GM12864 (cell line): ENCODE data around the gene PPFIBP1.

Experiments
- DNase-seq: peaks from one replicate; pipeline ENCODE4 v3.0.0-alpha.2; 2011; ENCODE audit warnings: low read depth
- H3K4me3 ChIP-seq: 2 replicates; pipeline ENCODE4 v1.5.1; 2011; ENCODE audit warnings: mild to moderate bottlenecking, low read depth, low read length, control low read depth
- CTCF ChIP-seq: IDR thresholded peaks from 2 replicates; pipeline ENCODE4 v1.5.1; 2011; ENCODE audit warnings: low read depth, mild to moderate bottlenecking, moderate library complexity, low read length, control low read depth, inconsistent platforms; ENCODE audit errors: missing control alignments

Gene PPFIBP1

GRCh38 chr12:27511031-27511722, 12.8 kb upstream of the PPFIBP1 start:
- no peak overlapping the region for H3K4me3 ChIP-seq
- DNase-seq = no peak
- TF ChIP-seq CTCF = no peak

DNA sequence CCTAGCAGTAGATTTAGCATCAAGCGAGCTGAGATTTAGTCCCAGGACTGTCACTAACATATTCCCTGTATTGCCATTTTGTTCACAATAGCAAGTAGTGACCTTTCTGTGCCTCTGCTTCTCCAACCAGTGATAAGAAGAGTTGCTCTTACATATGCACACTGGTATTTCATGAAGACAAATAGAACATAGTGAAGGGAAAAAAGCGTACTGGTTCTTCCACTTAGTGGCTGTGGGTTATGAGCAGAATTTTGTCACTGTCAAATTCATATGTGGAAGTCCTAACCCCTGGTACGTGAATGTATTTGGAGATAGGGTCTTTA, 12.3 kb upstream of the PPFIBP1 start:
- DNase-seq = no peak
- TF ChIP-seq CTCF = no peak
- H3K4me3 ChIP-seq = no peak overlapping the region

DNA sequence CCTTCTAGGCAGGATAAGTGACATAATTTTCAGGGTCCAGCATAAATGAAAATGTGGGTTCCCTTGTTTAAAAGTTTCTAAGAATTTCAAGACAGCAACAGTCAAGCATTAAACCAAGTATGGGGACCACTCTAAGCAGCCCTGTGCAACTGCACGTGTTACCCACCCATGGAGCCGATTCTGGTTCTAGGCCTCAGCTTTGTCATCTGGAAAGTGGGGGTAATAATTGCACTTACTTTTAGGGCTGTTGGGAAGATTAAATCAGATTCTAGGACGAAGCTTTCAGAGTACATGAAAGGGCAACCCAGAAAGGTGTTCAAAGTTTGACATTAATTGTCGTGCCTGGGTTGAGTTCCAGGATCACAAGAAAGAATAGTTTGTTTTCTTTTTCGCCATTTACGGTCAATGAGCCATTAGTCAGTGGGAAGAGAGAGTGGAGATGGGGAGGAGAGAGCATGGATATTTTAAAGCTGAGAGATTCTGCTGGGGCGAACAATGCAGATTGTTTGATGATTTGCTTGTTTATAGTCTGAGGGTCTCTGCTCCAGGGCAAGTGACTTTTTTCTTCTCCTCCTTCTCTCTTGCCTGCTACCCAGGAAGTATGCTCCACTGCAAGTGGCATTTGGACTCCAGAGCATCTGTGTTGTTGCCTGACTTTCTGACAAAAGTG, 10.7 kb upstream of the PPFIBP1 start:
- TF ChIP-seq CTCF = no peak
- no peak overlapping the region for H3K4me3 ChIP-seq
- DNase-seq = no peak

- no peak for DNase-seq
- no peak for TF ChIP-seq CTCF
- H3K4me3 ChIP-seq = no peak overlapping the region
Measured at GRCh38 chr12:27515671-27516070, 8.3 kb upstream of the PPFIBP1 start.

GRCh38 chr12:27516625-27517024, 7.4 kb upstream of the PPFIBP1 start:
- no peak for TF ChIP-seq CTCF
- no peak for DNase-seq
- H3K4me3 ChIP-seq = no peak overlapping the region

DNA sequence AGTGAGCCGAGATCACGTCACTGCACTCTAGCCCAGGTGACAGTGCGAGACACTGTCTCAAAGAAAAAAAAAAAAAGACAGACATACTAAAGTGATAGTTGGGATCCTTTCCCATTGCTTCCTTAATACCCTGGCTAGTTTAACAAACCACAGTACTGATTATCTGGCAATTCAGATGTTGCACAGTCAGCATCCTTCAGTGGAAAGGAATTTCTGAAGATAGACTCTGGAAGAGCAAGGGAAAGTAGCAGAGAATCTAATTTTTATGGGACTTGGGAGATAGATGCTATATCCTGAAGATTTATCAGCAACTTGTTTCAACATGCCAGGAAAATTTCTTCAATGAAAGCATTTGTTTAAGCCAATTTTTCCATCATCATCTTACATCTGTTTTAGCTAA, 6.5 kb upstream of the PPFIBP1 start:
- no peak for TF ChIP-seq CTCF
- DNase-seq = no peak

More for the DNA sequence above, 6.5 kb upstream of the PPFIBP1 start:
- no peak overlapping the region for H3K4me3 ChIP-seq
